ENCODE data around the gene C3orf18. TPM values are rescaled to one million over a fixed set of nuclear protein-coding genes. Genes with fewer than 3 reads are reported as not detected.

Gene C3orf18
- total and polyA plus RNA-seq, 9 of the 15 experiments (the other 6 are each of a cell fraction or from before 2014, with no cell fraction given): 0.01 to 2.3 (median 0.94) TPM

- TF ChIP-seq ARID4B (CRISPR knock-in tag; IDR thresholded peaks at IDR 0.05) (peak; percentile 98), MAX (CRISPR knock-in tag; IDR thresholded peaks at IDR 0.05) (peak; percentile 94), CTBP1 (IDR thresholded peaks at IDR 0.05; ENCODE audit: borderline replicate concordance) (peak; percentile 35; the same call in 1 of the 2 replicates), THAP12 (CRISPR knock-in tag; IDR thresholded peaks at IDR 0.05) (no peak), NEUROD1 (IDR thresholded peaks at IDR 0.05; ENCODE audit: borderline replicate concordance, low read depth, low read length, partially characterized antibody) (no peak), EP400 (IDR thresholded peaks at IDR 0.05) (peak; percentile 56; the same call in 1 of the 2 replicates), ZNF23 (CRISPR knock-in tag; IDR thresholded peaks at IDR 0.05) (no peak), CHD1 (IDR thresholded peaks at IDR 0.05; ENCODE audit: low read length) (no peak), ZNF639 (CRISPR knock-in tag; conservative IDR thresholded peaks at IDR 0.05 in 1 of 2, IDR thresholded peaks at IDR 0.05 in 1 of 2) (0 out of 4 replicates have a peak, but pooled peaks of 1 of the 2 experiments have one; percentile 51), NUFIP1 (IDR thresholded peaks at IDR 0.05; ENCODE audit: partially characterized antibody) (no peak), SRF (CRISPR knock-in tag; IDR thresholded peaks at IDR 0.05) (peak in 1 of 2 experiments; percentile 72; a peak in 1 of 4 replicates), FOSL1 (tag; conservative IDR thresholded peaks at IDR 0.05) (peak; percentile 78), CREB3L1 (IDR thresholded peaks at IDR 0.05; ENCODE audit: borderline replicate concordance, low read depth) (peak; percentile 56; the same call in 1 of the 2 replicates), KLF13 (tag; IDR thresholded peaks at IDR 0.05; ENCODE audit: borderline replicate concordance, low read depth) (no peak), EZH2 (IDR thresholded peaks at IDR 0.05; ENCODE audit: borderline replicate concordance, low read depth, low read length) (no peak), MAFF (IDR thresholded peaks at IDR 0.05; ENCODE audit: low read length) (peak; percentile 47), NFYB (IDR thresholded peaks at IDR 0.05; ENCODE audit: extremely low read depth, insufficient read length) (no peak)
Measured at GRCh38 chr3:50525987-50526386, 41.6 kb downstream of the C3orf18 start (continued).
